Measurements from ENCODE around the gene INSIG2.

GRCh38 chr2:118097657-118098056, 9.4 kb downstream of the INSIG2 start:
- no peak for TF ChIP-seq TEAD4 (IDR thresholded peaks at IDR 0.05)
- TF ChIP-seq, protein P1, sequence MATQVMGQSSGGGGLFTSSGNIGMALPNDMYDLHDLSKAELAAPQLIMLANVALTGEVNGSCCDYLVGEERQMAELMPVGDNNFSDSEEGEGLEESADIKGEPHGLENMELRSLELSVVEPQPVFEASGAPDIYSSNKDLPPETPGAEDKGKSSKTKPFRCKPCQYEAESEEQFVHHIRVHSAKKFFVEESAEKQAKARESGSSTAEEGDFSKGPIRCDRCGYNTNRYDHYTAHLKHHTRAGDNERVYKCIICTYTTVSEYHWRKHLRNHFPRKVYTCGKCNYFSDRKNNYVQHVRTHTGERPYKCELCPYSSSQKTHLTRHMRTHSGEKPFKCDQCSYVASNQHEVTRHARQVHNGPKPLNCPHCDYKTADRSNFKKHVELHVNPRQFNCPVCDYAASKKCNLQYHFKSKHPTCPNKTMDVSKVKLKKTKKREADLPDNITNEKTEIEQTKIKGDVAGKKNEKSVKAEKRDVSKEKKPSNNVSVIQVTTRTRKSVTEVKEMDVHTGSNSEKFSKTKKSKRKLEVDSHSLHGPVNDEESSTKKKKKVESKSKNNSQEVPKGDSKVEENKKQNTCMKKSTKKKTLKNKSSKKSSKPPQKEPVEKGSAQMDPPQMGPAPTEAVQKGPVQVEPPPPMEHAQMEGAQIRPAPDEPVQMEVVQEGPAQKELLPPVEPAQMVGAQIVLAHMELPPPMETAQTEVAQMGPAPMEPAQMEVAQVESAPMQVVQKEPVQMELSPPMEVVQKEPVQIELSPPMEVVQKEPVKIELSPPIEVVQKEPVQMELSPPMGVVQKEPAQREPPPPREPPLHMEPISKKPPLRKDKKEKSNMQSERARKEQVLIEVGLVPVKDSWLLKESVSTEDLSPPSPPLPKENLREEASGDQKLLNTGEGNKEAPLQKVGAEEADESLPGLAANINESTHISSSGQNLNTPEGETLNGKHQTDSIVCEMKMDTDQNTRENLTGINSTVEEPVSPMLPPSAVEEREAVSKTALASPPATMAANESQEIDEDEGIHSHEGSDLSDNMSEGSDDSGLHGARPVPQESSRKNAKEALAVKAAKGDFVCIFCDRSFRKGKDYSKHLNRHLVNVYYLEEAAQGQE (IDR thresholded peaks at IDR 0.05; ENCODE audit: low read depth): no peak
- no peak for TF ChIP-seq TAF1 (IDR thresholded peaks at IDR 0.05; ENCODE audit: low read depth)
- TF ChIP-seq YY1 (IDR thresholded peaks at IDR 0.05; ENCODE audit: low read depth): no peak
- TF ChIP-seq ZBTB7A (IDR thresholded peaks at IDR 0.05; ENCODE audit: low read depth): no peak
- TF ChIP-seq EGR1 (IDR thresholded peaks at IDR 0.05): no peak
- TF ChIP-seq MAX (IDR thresholded peaks at IDR 0.05): no peak
- TF ChIP-seq EP300 (IDR thresholded peaks at IDR 0.05; ENCODE audit: borderline replicate concordance): no peak
- no peak for TF ChIP-seq TCF12 (IDR thresholded peaks at IDR 0.05; ENCODE audit: low read depth)
- TF ChIP-seq, protein P2, sequence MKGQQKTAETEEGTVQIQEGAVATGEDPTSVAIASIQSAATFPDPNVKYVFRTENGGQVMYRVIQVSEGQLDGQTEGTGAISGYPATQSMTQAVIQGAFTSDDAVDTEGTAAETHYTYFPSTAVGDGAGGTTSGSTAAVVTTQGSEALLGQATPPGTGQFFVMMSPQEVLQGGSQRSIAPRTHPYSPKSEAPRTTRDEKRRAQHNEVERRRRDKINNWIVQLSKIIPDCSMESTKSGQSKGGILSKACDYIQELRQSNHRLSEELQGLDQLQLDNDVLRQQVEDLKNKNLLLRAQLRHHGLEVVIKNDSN (IDR thresholded peaks at IDR 0.05): no peak
- TF ChIP-seq CEBPB (IDR thresholded peaks at IDR 0.05): no peak

Data from Ishikawa (cell line).